SK-N-SH (cell line): ENCODE data around the gene TAC3. TPM values are rescaled to one million over a fixed set of nuclear protein-coding genes. Genes with fewer than 3 reads are reported as not detected.

Experiments
- CTCF ChIA-PET: fragments of 300-600, 350-600 bp; formaldehyde crosslinking; extraction: SDS; loops from one replicate; lab custom pipeline; 2021; lab: Yijun Ruan, JAX
- POLR2A ChIA-PET: fragments of 350-600 bp; sonication (Branson Sonifier 250); formaldehyde crosslinking; extraction: SDS; loops from one replicate; lab custom pipeline; 2020; ENCODE audit warnings: antibody characterized with exemption, inconsistent platforms; lab: Yijun Ruan, JAX
- DNase-seq: peaks from one replicate; pipeline ENCODE4 v3.0.0; 2012
- H2AFZ ChIP-seq: fragments of 200-600 bp; sonication (generic); 2 replicates; pipeline ENCODE4 v1.8.1; 2016; ENCODE audit warnings: antibody characterized with exemption, mild to moderate bottlenecking, low read depth
- H3F3A ChIP-seq: fragments of 200-600 bp; sonication (generic); replicated peaks from 2 replicates; pipeline ENCODE3; 2016; ENCODE audit warnings: antibody characterized with exemption, mild to moderate bottlenecking; ENCODE audit not compliant: insufficient read depth
- H3K27ac ChIP-seq, 2 experiments: fragments of 200-500 bp in 1 of 2; fragments of 200-600 bp in 1 of 2; sonication (Bioruptor generic) in 1 of 2; sonication (generic), shearing (Covaris generic) in 1 of 2; 2 replicates each; pipeline versions ENCODE4 v1.5.1 to v1.6.1; 2014 to 2016; ENCODE audit warnings: low read depth in 2 of 2, inconsistent platforms in 1 of 2, low read length in 1 of 2, mild to moderate bottlenecking in 1 of 2, mixed read lengths in 1 of 2
- H3K27me3 ChIP-seq: fragments of 200-600 bp; sonication (generic), shearing (Covaris generic); 2 replicates; pipeline ENCODE4 v1.6.1; 2016; ENCODE audit warnings: mixed run types; ENCODE audit not compliant: insufficient read depth
- H3K36me3 ChIP-seq, 2 experiments: fragments of 200-500 bp in 1 of 2; fragments of 200-600 bp in 1 of 2; sonication (Bioruptor generic) in 1 of 2; sonication (generic) in 1 of 2; replicated peaks in 1 of 2; 2 replicates each; pipeline versions ENCODE3 to v1.5.1; 2014 to 2016; ENCODE audit warnings: low read length in 1 of 2, mild to moderate bottlenecking in 1 of 2; ENCODE audit not compliant: insufficient read depth in 2 of 2, control insufficient read depth in 1 of 2
- H3K4me1 ChIP-seq, 2 experiments: fragments of 200-500 bp in 1 of 2; fragments of 200-600 bp in 1 of 2; sonication (Bioruptor generic) in 1 of 2; sonication (generic), shearing (Covaris generic) in 1 of 2; 2 replicates each; pipeline versions ENCODE4 v1.5.1 to v1.6.1; 2014 to 2016; ENCODE audit warnings: low read depth in 1 of 2, low read length in 1 of 2, mixed run types in 1 of 2; ENCODE audit not compliant: insufficient read depth in 2 of 2, control insufficient read depth in 1 of 2
- H3K4me2 ChIP-seq: fragments of 200-600 bp; sonication (generic), shearing (Covaris generic); 2 replicates; pipeline ENCODE4 v1.6.1; 2017; ENCODE audit warnings: mixed run types
- H3K4me3 ChIP-seq, 2 experiments: fragments of 200-500 bp in 1 of 2; fragments of 200-600 bp in 1 of 2; sonication (Bioruptor generic) in 1 of 2; sonication (generic), shearing (Covaris generic) in 1 of 2; 2 replicates each; pipeline versions ENCODE4 v1.5.1 to v1.8.1; 2014 to 2016; ENCODE audit warnings: low read depth in 2 of 2, inconsistent platforms in 1 of 2, low read length in 1 of 2, mild to moderate bottlenecking in 1 of 2, mixed read lengths in 1 of 2, moderate library complexity in 1 of 2
- H3K79me2 ChIP-seq: fragments of 200-600 bp; sonication (generic); 2 replicates; pipeline ENCODE4 v1.8.1; 2017; ENCODE audit warnings: mild to moderate bottlenecking; ENCODE audit not compliant: insufficient read depth
- H3K9ac ChIP-seq: fragments of 200-600 bp; sonication (generic); 2 replicates; pipeline ENCODE4 v1.6.1; 2017; ENCODE audit warnings: mixed run types
- H3K9me2 ChIP-seq: fragments of 200-600 bp; sonication (generic); 2 replicates; pipeline ENCODE4 v1.6.1; 2017; ENCODE audit warnings: mixed run types
- H3K9me3 ChIP-seq: fragments of 200-600 bp; sonication (generic); 2 replicates; pipeline ENCODE4 v1.6.1; 2017; ENCODE audit warnings: mixed run types, mild to moderate bottlenecking, moderate library complexity
- H4K20me1 ChIP-seq: fragments of 200-600 bp; sonication (generic); 2 replicates; pipeline ENCODE4 v1.6.1; 2017; ENCODE audit warnings: mild to moderate bottlenecking, mixed run types; ENCODE audit not compliant: insufficient read depth
- CHD2 ChIP-seq: fragments of 150-350 bp; IDR thresholded peaks from 2 replicates; pipeline ENCODE4 v1.6.1; 2018; ENCODE audit warnings: low read length; ENCODE audit not compliant: partially characterized antibody
- CTCF ChIP-seq: fragments of 200-600 bp; sonication (generic); IDR thresholded peaks from 2 replicates; pipeline ENCODE4 v1.6.1; 2017; ENCODE audit warnings: antibody characterized with exemption, mild to moderate bottlenecking, moderate library complexity
- ELF1 ChIP-seq: IDR thresholded peaks from 2 replicates; pipeline ENCODE4 v1.4.0; 2012
- EP300 ChIP-seq, 2 experiments: IDR thresholded peaks; 2 replicates each; pipeline versions ENCODE4 v1.4.0 to v1.6.1; 2012; ENCODE audit warnings: borderline replicate concordance in 1 of 2, low read depth in 1 of 2, low read length in 1 of 2
- IRF3 ChIP-seq: fragments of 150-350 bp; IDR thresholded peaks from 2 replicates; pipeline ENCODE4 v1.6.1; 2016; ENCODE audit warnings: mild to moderate bottlenecking, low read depth, low read length
- NFIC ChIP-seq: IDR thresholded peaks from 2 replicates; pipeline ENCODE4 v1.4.0; 2012; ENCODE audit warnings: borderline replicate concordance
- NRF1 ChIP-seq: IDR thresholded peaks from 2 replicates; pipeline ENCODE4 v1.6.1; 2012; ENCODE audit warnings: low read depth, mild to moderate bottlenecking, low read length
- PBX3 ChIP-seq: IDR thresholded peaks from 2 replicates; pipeline ENCODE4; 2012
- POLR2AphosphoS5 ChIP-seq: IDR thresholded peaks from 2 replicates; pipeline ENCODE4 v1.6.1; 2012; ENCODE audit warnings: low read depth, low read length
- RCOR1 ChIP-seq: fragments of 150-350 bp; IDR thresholded peaks from 2 replicates; pipeline ENCODE4 v1.6.1; 2017; ENCODE audit warnings: antibody characterized with exemption, low read length
- REST ChIP-seq: IDR thresholded peaks from 2 replicates; pipeline ENCODE4 v1.6.1; 2012; ENCODE audit warnings: mild to moderate bottlenecking, low read depth, low read length, moderate library complexity
- SIN3A ChIP-seq: IDR thresholded peaks from 2 replicates; pipeline ENCODE4 v1.6.1; 2012; ENCODE audit warnings: low read depth, mild to moderate bottlenecking, low read length, moderate library complexity, borderline replicate concordance
- TAF1 ChIP-seq: IDR thresholded peaks from 2 replicates; pipeline ENCODE4 v1.6.1; 2012; ENCODE audit warnings: low read depth, mild to moderate bottlenecking, low read length, moderate library complexity, borderline replicate concordance
- USF1 ChIP-seq: IDR thresholded peaks from 2 replicates; pipeline ENCODE4 v1.4.0; 2012; ENCODE audit warnings: low read depth, borderline replicate concordance
- WGBS: methylation state at CpG from one replicate; pipeline ENCODE4 v1.1.6; 2017; ENCODE audit warnings: low lambda C conversion rate; 5-methylcytosine and 5-hydroxymethylcytosine counted together
- polyA plus RNA-seq, 3 experiments: library from polyadenylated mRNA; depleted of rRNA; stranded (reverse); fragments of >200 nt; gene quantifications; 2 replicates each; pipeline ENCODE4 v1.2.3, GENCODE V29; 2012

Gene TAC3
- polyA plus RNA-seq, 1 of the 3 experiments (the other 2 are of a cell fraction) = not detected

GRCh38 chr12:56989861-56990610 is 26.3 kb downstream of the TAC3 start:
- CTCF ChIA-PET = interaction anchor here (0.5 to 4.2 kb wide), 4 partner anchors 10 to 1273 kb away, joined by 3 to 69 read pairs (median 4); partner anchors contain the start of gene ZBTB39
- Histone ChIP-seq H3F3A (no peaks in the 10 kb centered on the region), H4K20me1 (no peaks in the 10 kb centered on the region)
- TF ChIP-seq IRF3 = no peak
- no peak for TF ChIP-seq PBX3
- no peak for TF ChIP-seq CHD2
- TF ChIP-seq NFIC = no peak
- no peak for TF ChIP-seq TAF1
- no peak for TF ChIP-seq CTCF
- TF ChIP-seq USF1 = no peak
- TF ChIP-seq ELF1 = no peak
- TF ChIP-seq POLR2AphosphoS5 = no peak
- no peak for TF ChIP-seq EP300 (IDR thresholded peaks at IDR 0.05; ENCODE audit: borderline replicate concordance in 1 of 2, low read depth in 1 of 2, low read length in 1 of 2)
- TF ChIP-seq SIN3A = no peak
- TF ChIP-seq RCOR1 = no peak
- no peak for TF ChIP-seq NRF1
- no peak for TF ChIP-seq REST
- TF ChIP-seq, all 33 proteins: peak for 0
- H3K4me1 ChIP-seq = peaks cover 0 to 2% of the 10 kb centered on the region in 2 experiments; a peak in 2 of 4 replicates
- H3K4me3 ChIP-seq = no peak overlapping the region
- H3K9ac ChIP-seq = no peak overlapping the region
- no peak overlapping the region for H3K27ac ChIP-seq
- H2AFZ ChIP-seq = no peak overlapping the region
- no peaks in the 10 kb centered on the region for H3K79me2 ChIP-seq
- DNase-seq = no peak
- no peaks in the 10 kb centered on the region for H3K27me3 ChIP-seq
- no peaks in the 10 kb centered on the region for H3K9me3 ChIP-seq
- no peak overlapping the region for H3K4me2 ChIP-seq
- POLR2A ChIA-PET = no interaction called here
- WGBS = 52% methylated on average over 7 of the region's 7 CpGs
- H3K9me2 ChIP-seq = no peaks in the 10 kb centered on the region
- H3K36me3 ChIP-seq = no peaks in the 10 kb centered on the region
